Right kidney (tissue), 1 donor: Measurements from ENCODE around the gene EIF2A.

Experiments used
- DNase-seq: peaks from one replicate; pipeline ENCODE4 v3.0.0-alpha.2; 2016

The EIF2A gene

GRCh38 chr3:150540297-150540696 lies 6.3 kb upstream of the EIF2A start:
- DNase-seq, result no peak

GRCh38 chr3:150540991-150541390 lies 5.6 kb upstream of the EIF2A start:
- no peak for DNase-seq

- no peak for DNase-seq
Observed at GRCh38 chr3:150543128-150543527, 3.5 kb upstream of the EIF2A start.

- DNase-seq, result no peak
Observed at GRCh38 chr3:150543531-150543930, 3.1 kb upstream of the EIF2A start.

DNA sequence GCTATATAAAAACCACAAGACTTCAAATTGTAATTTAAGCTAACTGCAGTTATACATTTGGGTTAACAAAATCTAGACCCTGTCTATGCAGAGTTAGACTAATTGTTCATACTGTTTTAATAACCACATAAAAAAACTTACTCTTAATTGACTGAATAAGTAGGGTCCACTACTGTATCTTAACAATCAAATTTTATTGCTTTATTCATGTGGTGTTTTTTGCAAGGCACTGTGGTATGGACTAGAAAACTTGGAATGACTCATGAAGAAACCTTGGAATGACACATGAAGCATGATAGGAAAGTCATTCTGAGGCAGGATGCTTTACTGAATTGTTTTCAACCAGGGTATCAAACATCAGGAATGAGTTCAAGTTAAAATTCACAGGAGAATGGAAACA lies 2.5 kb upstream of the EIF2A start:
- DNase-seq, result no peak

GRCh38 chr3:150544726-150545125 lies 1.9 kb upstream of the EIF2A start:
- DNase-seq, result no peak

DNA sequence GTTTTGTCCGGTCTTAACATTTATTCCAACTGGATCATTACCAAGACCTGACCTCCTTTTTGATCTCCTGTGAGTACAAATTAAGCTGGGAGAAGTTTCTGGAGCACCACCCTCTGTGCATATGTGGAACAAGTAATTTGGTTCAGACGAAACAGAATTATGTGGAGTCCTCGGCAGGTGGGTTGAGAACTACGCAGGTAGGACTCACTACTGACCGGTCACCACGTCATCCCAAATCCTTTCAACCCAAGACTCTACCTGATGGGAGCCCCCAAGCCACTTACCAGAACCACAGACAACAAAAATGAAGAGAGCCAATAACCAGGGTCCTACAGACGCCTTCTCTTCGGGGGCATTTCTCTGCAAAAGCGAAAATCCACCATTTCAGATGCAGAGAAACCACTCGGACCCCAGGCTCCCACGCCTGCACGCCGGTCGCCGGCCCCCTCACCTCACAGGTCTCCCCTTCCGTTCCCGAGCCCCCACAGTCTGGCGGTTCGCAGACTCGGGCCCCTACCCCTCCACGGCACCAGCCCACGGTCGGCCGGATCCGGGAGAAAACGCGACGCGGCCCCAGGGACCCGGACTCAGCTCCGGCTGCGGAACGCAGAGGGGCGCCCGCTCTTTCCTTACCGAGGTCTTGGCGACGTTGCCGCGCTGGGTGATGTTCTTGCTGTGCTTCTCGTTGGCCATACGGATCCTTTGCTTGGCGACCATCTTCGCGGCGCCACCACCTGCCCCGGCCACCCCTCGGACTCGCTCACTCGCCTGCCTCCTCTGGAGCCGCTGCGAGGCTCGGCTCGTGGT lies 965 bp upstream of the EIF2A start:
- DNase-seq, result no peak

GRCh38 chr3:150547045-150547741 lies 606 bp downstream of the EIF2A start:
- DNase-seq, result no peak

DNA sequence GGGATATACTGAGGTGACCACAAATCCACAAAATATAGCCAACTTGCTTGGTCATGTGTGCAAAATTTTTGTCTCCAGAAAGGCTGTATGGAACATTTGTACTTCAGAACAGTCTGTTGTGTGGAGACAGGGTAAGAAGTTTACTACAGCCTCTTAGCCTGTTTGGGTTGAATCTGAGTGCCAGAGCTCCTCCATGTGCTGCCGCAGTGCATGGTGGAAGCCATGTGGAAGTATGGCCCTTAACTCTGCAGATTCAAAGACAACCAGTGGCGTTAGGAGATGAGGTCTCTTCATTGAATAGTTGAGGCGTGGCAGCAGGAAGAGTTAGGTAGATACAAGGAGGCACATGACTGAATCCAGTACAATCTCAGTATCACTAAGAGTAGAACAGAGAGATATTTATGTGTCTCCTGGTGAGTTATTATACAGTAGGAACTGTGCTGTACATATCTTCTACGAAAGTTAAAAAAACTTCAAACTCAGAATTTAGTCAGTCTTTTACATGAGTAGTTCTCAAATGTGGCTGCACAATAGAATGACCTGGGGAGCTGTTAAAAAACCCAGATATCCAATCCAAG lies 9.4 kb downstream of the EIF2A start:
- DNase-seq, result no peak

DNA sequence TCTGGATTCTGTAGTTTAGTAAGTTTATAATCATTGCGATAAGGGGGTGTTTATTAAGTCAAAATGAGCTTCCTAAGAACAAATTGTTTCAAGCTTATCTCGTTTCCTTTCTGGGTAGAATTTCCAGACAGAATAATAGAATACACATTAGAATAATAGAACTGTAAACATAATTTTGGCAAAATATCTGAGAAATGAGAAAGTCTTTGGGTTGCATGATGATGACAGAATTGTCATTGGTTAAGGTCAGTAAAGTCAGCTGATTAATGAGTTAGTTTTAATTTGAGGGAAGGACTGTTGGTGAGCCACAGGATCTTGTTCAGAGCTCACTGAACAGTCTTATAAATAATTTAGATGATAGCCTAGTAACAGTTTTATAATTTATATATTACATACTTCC lies 10.2 kb downstream of the EIF2A start:
- DNase-seq, result no peak

GRCh38 chr3:150557725-150558124 lies 11.1 kb downstream of the EIF2A start:
- DNase-seq, result no peak

DNA sequence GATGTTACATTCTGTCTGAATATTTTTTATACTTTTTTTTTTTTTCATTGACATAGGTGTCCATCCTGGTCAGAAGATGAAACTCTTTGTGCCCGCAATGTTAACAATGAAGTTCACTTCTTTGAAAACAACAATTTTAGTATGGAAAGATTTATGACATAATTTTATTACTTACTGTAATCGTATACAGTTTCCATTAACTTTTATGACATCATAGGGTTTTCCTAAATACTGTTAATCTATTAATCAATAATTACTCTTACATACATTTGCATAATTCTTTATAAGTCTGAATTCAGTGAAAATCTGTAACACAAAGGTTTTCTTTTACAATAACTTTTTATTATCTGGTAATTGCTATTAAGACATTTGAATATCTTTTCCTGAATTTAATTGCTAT lies 17.7 kb downstream of the EIF2A start:
- no peak for DNase-seq

- no peak for DNase-seq
Observed at GRCh38 chr3:150567328-150567727, 20.7 kb downstream of the EIF2A start.

- DNase-seq, result no peak
Observed at GRCh38 chr3:150577855-150578254, 31.3 kb downstream of the EIF2A start.

DNA sequence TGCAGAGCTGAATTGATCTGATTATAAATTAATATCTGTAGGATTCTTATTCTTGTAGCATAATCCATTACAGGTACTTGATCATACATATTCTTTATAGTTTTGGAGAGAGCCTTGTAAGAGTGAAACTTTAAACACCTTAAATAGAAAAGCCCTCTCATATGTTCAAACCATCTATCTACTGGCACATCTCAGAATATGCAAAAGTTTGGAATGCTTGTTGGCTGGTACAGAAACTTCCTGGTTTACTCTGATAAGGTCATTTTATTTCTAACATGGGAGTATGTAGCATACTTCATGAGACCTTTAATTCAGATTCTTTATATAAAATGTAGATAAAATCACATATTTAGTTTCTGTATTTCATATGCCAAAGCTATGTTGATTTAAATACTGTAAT lies 34.6 kb downstream of the EIF2A start:
- DNase-seq, result no peak

DNA sequence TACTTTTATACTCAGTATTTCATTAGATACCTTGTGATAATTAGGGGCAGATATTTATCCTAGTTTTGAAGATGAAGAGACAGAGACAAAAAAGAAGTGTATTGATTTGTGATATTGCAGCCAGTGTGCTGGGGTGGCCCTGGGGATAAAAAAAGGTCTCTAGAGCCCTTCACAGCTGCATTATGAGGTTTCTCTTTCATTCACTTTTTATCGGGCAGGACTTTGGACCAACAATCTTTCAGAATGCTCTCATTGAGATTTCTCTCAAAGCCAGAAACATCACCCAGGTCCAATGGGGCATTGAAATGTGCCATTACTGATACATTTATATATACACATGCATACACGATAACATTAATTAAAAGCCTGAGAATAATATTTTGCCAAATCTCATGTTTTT lies 36.0 kb downstream of the EIF2A start:
- DNase-seq, result no peak

DNA sequence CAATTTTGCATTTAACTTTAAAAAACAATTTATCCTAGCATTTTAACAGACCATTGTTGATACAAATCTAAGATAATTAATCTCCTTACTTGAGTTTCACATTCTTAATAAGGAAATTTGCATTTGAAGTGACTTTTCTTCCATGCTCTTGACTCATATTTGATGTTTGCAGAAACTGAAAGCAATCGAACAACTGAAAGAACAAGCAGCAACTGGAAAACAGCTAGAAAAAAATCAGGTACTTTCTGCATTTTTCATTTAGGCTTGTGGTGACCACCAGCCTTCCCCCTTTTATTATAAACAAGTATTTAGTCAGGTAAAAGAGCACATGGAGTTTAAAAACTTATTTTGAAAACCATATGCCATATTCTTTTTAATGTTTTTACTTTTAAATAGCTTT lies 36.4 kb downstream of the EIF2A start:
- DNase-seq, result no peak

DNA sequence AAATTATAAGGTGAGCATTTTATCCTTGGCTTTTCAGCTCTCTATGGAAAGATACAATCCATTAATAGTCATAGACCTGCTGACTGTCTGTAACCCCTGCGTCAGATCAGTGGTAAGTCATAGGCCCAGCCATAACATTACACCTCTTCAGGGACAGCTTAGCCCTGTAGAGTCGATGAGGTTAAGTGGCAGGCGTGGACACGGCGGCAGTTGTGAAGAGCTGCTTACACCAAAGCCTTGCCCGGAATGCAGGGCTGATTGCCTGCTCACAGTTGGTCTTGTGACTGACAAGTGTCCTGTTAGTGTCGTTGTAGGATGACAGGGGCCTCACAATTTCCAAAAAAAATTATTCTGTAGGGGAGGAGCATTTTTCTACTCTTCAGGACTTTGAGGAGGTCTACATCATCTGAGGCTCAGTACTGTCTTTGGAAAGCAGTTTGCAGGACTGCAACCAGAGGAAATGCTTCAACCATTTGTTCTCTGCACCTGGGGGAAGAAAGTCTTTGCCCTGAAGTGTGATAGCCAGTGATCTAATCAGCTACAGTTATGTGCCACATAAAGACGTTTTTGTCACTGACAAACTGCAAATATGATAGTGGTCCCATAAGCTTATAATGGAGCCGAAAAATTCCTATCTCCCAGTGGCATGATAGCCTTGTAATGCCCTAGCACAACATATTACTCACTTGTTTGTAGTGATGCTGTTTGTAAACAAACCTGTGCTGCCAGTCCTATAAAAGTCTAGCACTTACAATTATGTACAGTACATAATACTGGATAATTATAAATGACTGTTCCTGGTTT lies 41.6 kb downstream of the EIF2A start:
- no peak for DNase-seq

DNA sequence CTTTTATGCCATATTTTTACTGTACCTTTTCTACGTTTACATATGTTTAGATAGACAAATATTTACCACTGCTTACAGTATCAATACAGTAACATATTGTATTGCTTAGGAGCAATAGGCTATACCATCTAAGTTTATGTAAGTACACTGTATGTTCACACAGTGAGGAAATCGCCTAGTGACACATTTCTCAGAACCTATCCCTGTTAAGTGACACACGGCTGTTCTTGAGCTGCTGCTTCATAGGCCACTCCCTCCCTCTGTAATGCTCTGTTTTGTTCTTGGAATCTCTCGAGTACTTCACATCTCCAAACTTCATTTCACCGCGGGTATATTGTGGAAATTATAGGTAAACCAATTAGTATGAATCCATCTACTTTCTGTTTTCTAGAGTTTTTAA lies 43.2 kb downstream of the EIF2A start:
- DNase-seq, result no peak

DNA sequence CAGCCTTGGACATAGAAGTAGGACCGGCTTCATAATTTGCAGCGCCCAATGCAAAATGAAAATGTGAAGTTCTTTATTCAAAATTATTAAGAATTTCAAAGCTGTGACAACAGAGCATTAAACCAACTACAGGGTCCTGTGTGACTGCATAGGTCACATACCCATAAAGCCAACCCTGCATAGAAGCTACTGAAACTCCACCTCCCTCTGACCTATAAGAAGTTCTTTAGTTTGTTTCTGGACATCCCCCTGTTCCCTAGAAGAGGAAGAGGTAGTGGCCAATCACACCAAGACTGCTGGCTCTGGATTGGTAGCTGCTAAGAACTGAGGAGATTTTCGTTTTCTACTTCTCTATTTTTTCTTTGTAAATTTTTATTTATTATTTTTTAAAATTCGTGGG lies 47.6 kb downstream of the EIF2A start:
- DNase-seq, result no peak

DNA sequence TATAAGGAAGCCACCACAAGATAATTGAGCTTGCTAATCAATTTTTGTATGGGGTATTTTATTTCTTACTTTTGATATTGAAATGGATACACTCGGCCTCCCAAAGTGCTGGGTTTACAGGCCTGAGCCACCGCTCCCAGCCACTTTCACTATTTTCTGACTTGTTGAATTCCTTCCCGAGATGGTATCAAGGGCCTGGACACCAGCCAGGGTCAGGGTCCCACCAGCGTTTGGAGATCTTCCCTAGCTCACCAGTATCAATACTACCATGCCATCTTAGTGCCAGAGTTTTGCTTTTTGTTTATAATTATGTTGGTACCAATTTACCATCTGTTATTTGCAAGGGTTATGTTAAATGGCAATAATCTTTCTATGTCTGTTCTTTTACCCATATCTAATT lies 51.1 kb downstream of the EIF2A start:
- DNase-seq, result no peak

GRCh38 chr3:150599611-150600297 lies 53.2 kb downstream of the EIF2A start:
- no peak for DNase-seq
